Spleen (tissue), 7 donors: Measurements from ENCODE around the gene IL12RB2.
A peak's percentile ranks its signal among the peaks of the same experiment; 100 is the strongest.

Source experiments
- CTCF ChIP-seq, 11 experiments: fragments of 200-600 bp in 7 of 11; fragments of 450-650 bp in 4 of 11; sonication (generic) in 4 of 11; IDR thresholded peaks in 8 of 11; conservative IDR thresholded peaks in 3 of 11; 1 replicate in 7 of 11; 2 replicates in 4 of 11; pipeline versions ENCODE4 v1.4.0 to v1.8.0; 2016 to 2021; ENCODE audit warnings: antibody characterized with exemption in 11 of 11, inconsistent platforms in 4 of 11, mild to moderate bottlenecking in 1 of 11
- POLR2AphosphoS5 ChIP-seq, 3 donors: sonication (generic); formaldehyde crosslinking; IDR thresholded peaks; one replicate each; pipeline ENCODE4 v1.5.1; 2017; ENCODE audit warnings: antibody characterized with exemption in 3 of 3
- donor health status: DM: no; HTN: no; CAD: no; lungs with moderate emphysema.
- donor health status: DM: no; HTN: no; CAD: no.
- donor health status: DM: no; HTN: no; CAD: no.

GRCh38 chr1:67261680-67262079 lies 46.0 kb upstream of the IL12RB2 start:
- TF ChIP-seq CTCF (IDR thresholded peaks at IDR 0.05 in 8 of 11, conservative IDR thresholded peaks at IDR 0.05 in 3 of 11): peak in 2 of 11 experiments; percentile 21 to 23
- no peak for TF ChIP-seq POLR2AphosphoS5 (IDR thresholded peaks at IDR 0.05)
